NCI-H1436 (cell line): ENCODE data around the gene ADCYAP1.

Source experiments
- DNase-seq: peaks from one replicate; lab custom pipeline; 2025; lab: John Stamatoyannopoulos, UW

ADCYAP1 gene

DNA sequence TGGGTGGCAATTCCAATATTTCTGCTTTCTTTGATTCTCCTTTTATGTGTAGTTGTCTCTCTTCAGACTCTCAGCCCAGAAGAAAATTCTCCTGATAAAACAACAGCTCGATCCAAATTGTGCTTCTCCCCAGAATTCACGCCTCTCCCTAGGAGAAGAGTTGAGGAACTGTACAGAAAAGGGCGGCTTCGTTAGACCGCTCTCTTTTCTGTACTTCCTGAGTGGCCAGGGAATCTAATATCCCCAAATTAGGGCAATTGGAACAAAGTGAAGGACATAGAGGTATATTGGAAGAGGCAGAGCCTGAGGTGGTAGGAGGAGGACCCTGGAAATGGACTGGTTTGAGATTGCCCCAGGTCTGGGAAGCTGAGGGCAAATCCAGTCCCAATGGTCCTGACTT lies 5.6 kb downstream of the ADCYAP1 start:
- DNase-seq, result no peak

DNA sequence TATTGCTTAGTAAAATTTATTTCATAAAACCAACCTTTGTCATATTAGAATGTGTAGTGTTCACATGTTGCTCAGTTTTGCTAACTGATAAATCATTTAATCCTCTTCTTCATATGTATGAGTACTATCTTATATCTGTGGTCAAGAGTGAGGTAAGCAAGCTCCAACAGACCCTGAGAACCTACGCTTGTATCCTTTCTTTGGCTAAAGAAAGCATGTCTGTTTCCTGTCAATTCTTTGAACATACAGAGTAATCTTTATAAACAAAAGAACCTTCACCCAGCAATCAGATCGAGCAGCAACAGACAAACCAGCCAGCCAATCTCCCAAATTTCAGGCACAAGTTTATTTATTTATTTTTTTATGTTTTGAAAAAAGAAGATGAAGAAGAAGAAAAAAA lies 6.4 kb downstream of the ADCYAP1 start:
- DNase-seq, result no peak

DNA sequence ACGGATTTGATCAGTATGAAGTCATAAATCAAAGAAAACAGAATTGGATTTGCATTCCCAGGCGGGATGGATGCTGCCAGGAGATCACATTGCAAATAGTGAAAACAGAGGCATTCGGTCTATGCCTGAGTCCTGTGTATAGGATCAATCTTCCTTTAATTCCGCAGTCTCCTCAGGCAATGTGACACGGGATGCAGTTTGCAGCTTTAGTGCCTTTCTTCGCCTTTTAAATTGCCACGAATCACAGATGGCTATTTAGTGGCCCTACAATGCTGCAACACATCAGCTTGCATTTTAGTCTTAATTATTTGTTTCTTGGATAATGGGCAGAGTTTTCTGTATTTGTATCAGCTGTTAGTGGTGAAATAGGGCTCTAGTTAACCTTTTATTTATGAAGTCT lies 6.8 kb downstream of the ADCYAP1 start:
- DNase-seq, result no peak

DNA sequence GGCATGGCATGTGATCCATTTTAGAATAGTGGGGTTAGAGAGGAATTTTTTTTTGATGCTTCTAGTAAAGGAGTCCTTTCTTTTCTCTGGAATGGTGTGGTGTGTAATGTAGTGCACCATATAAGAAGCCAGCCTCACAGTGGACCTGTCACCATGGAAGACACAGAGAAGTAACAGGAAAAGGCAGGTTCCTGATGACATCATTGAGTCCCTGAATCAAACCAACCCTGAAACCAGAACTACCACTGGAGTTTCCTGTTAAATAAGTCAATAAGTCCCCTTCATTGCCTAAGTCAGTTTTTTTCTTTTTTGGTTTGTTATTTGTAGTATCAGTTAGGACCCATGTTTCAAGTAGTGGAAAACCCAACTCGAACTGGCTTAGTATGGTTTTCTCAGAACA lies 11.9 kb downstream of the ADCYAP1 start:
- DNase-seq, result no peak

DNA sequence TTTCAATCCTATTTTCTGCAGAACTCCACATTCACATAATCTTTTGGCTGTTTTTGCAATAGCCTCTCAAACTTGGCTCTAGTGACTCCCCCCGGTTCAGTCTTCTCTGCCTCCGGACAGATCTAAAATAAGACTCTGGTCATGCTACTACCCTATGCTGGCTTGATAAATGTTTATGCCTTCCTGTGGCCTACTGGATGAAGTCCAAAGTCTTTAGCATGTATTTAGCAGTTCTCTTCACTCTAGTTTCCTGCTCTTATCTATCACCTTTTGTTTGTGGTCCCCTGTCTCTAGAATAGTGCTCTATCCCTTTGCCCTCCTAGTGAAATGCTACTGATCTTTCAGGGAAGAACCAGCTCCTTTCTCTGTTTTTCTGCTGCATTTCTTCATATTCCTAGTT lies 14.4 kb downstream of the ADCYAP1 start:
- no peak for DNase-seq

DNA sequence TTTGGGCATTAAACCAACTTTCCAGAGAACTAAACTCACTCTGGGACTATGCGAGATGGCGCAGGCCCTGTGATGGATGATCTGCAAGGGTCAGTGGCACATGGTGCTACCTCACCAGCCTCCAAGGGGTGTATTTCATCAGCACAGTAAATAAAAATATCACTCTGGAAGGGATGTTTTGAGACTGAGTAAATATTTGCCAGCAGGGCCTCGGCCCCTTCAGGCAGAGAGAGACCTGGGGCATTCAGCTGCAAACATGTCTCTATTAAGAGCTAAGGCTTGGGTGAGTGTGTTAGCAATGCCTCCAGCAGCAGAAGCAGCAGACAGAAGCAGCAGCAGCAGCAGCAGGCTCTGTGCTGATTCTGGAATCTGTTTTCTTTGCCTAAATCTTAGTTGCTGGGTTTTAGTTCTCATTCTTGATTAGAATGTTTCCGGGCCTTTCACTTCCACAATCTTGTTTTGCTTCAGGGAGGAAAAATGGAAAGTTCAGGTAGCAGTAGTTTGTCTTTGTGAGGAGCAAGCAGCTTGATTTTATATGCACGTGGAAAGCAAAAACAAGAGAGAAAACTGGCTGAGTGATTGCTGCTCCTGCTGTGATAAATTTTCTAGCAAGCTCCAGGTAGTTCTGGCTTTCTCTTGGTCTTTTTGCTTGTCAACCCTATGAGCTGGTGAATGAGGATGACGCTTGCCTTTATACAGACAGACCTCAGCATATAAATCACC lies 18.6 kb downstream of the ADCYAP1 start:
- no peak for DNase-seq

DNA sequence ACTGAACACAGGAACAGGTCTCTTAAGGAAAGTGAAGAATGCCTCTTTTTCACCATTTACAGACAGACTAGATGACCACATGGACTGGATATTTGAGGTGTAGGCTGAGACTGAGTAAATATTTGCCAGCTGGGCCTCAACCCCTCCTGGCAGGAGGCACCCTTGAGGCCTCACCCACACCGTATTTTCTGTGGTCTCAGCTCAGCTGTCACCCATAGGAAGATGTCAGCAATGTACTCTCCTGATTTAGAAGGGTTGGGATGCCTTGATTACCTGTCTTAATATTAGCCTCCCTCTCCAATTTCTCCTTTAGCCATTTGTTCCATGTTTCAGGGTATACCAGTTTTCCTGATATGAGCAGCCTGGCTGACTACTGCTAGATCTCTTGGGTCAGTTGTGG lies 20.3 kb downstream of the ADCYAP1 start:
- DNase-seq, result no peak

DNA sequence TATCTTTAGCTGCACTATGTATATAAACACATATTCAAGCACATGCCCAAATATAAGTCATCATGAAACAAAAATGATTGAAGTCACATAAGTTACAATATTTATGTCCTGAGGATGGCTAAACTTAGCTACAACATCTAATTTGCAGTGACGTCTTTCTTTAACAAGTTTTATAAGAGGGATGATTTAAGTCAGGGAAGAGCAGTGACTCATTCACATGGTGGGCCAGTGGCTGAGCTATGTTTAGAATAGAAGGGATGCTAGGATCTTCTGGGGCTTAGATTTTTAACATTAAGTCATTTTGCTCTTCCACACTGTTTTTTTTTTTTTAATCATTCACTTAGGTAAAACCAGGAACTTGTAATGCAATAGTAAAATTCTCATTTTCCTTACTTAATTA lies 22.3 kb downstream of the ADCYAP1 start:
- DNase-seq, result no peak

DNA sequence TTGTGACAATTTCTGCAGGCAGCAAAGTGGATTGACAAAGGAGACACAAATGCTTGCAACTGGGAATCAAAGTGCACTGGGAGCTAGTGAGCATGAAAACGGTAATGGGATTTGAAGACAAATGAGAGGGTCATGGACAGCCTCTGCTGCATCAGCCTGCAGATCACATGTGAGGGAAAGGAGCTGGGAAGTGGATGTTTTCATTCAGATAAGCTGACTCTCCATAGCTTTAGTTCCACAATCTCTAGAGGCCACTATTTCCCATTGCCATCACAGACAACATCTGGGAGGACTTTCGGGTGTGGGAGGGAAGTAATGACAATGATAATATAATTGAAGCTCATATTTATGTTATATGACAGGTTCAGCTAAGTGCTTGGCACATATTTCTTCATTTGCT lies 28.4 kb downstream of the ADCYAP1 start:
- DNase-seq, result no peak

DNA sequence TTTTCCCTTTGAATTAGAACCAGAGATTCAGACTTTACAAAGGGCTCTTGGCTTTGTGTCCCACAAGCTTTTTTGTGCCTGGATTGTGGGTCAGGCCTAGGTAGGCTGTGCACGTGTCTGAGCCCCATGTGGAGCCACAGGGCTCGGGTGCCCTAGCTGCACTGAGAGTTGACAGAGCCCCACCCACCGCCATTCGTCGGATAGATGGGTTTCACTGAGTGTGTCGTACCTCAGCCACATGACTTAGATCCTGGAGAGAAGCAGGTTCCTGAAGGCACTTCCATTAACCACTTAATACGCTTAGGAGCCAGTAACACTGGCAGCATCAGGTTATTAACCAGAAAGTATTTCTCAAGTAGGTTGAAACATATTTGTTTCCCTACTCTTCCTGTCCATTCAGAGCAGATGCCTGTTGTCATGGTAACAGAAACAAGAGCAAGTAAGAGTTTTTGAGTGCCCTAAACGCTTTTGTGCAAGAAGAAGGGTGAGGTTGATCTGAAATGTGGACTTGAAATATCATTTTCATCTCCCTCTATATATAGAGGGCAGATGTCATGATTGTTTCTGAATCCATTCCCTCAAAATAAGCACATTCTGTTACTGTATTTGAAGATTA lies 30.0 kb downstream of the ADCYAP1 start:
- peak; percentile 14 for DNase-seq

DNA sequence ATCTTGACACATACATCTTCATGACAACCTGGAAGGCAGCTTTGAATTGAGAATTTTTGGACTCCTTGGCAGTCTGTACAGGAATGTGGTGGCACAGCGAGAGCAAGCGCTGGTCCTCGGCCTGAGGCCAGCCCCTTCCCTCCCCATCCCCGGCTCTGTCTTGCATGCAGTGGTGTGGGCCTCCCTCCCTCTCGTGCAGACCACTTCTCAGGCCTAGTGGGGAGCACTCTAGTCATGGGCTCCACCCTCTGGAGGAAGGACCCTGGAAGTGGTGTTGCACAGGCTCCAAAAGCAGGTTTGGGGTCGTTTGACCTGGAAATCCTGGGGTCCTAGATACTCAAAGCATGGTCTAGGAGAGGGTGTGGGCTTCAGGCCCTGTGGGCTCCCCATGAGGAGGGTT lies 32.3 kb downstream of the ADCYAP1 start:
- DNase-seq, result no peak

DNA sequence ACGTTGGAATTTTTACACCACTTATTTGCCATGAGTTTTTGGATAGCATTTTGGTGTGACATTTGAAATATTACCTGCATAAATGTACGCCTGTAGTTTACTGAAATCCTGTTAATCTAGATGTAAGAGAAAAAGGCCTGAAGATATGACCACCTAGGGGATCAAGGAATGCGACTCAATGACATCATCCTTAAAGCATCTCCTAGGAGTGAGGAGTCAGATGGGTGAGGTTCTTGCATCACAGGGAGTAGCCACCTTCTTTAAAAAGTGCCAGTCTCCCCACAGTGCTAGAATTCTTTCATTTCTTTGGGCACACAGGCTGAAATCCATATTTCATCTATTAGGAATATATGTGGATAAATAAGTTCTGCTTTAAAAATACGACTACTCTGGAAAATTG lies 34.5 kb downstream of the ADCYAP1 start:
- DNase-seq, result no peak

DNA sequence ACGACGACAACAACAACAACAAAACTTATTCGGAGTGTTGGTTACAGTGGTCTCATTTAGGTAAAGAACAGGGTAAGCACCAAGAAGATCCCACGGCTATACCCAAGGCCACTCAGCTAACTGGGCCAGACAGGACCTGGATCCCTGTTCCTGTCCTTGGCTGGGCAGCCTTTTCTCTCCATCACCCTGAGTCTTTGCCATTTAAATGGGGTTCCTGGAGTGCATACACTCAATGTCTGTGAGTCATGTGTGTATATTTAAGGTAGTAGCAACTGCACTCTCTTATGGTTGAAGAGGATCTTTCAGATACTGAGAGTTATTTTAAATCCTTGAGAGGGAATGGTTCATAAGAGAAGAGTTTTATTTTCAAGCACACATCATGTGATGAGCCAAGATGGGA lies 35.3 kb downstream of the ADCYAP1 start:
- DNase-seq, result no peak

DNA sequence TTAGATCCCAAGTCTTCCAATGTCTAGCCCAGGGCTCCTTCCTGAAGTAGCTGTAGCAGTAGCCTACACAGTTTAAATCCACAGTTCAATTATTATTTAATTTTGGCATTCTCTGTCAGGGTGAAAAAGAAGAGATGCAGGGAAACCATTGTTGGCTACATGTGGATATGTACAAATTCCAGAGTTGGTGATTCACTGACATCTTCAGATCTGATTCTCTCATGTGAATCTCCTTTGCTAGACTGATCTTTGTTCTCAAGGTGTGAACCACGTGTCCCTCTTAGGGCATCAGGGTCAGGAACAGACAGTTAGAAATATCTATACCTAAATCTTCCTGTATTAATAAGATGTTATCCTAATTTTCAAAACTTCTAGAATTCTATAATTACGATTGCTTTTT lies 36.7 kb downstream of the ADCYAP1 start:
- no peak for DNase-seq

DNA sequence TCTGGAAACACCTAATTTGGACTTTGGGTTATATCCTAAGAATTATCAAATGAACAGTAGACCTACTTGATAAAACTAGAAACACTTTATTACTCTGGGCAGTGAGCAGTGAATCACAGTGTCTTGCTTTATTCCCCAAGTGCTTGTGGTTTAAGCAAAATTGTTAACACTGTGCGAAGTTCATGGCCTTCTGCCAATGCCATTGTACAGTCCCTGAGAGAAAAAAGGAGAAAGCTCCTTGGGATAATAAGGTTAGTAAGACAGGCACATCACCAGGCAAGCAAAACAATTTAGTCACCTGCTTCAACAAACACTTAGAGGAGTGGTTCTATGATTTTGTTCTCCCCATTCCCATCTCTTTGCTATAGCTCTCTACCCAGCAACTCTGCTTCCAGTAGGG lies 39.8 kb downstream of the ADCYAP1 start:
- DNase-seq, result no peak

DNA sequence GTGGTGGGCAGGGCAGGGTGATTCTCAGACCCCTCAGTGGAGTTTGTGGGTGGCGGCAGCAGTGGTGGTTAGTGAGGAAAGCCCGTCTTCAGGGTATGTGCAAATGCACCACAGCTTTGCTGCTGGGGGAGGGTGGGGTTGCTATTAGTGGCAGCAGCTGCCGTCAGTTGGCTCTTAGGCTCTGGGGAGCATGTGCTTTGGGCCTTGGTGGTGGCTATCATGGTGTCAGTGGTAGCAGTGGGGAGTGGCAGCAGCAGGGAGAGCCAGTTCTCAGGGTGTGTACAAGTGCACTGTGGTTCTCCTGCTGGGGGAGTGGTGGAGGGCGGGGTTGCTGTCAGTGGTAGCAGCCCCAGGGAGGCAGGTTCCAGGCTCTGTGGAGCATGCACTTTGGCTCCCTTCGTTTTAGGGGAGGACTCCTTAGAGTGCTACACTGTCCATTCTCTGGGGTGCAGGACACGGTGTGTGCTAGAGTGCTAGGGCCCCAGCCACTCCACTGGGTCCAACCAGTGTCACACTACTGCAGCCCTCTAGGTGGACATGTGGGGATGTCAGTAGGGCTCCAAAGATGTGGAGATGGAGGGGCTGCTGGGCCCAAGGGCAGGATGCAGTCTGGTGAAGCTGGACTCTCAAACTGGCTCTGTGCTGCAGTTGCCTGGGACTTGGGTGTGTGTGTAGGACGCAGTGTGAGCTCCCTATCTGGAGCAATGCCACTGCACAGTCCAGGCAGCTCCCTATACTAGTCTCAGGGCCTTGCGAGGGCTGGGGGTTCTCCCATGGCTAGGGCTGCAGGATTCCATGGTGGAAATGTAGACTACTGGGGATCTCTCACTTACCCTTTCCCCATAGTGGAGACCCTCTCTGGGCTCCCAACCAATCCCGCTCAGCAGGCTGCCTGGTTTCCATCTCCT lies 45.3 kb downstream of the ADCYAP1 start:
- DNase-seq, result no peak

DNA sequence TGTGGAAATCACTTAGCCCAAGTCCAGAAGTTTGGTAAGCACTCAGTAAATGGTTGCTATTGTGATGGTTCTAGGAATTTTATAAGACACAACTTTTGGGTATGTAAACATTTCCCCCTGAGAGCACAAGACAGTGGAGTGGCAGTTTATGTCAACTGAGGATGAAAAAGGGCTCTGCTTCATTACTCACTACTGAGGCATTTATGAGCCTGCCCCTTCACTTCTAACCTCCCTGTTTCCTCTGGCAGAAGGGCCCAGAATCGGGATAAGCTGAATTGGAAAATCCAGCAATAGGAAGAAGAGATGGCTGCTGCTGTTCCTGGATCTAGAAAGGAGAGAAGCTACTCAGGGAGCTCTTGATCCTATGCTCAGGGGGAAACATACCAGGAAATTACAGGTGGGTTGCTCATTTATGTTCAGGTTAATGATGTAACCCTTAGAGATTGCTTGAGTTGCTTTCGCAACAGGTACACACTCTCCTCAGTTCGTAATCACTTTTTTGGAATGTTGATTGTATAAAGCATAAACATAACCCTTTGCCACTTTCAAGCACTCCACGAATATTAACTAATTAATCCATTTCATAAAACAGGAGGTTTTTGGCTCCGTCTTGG lies 46.3 kb downstream of the ADCYAP1 start:
- DNase-seq, result no peak

DNA sequence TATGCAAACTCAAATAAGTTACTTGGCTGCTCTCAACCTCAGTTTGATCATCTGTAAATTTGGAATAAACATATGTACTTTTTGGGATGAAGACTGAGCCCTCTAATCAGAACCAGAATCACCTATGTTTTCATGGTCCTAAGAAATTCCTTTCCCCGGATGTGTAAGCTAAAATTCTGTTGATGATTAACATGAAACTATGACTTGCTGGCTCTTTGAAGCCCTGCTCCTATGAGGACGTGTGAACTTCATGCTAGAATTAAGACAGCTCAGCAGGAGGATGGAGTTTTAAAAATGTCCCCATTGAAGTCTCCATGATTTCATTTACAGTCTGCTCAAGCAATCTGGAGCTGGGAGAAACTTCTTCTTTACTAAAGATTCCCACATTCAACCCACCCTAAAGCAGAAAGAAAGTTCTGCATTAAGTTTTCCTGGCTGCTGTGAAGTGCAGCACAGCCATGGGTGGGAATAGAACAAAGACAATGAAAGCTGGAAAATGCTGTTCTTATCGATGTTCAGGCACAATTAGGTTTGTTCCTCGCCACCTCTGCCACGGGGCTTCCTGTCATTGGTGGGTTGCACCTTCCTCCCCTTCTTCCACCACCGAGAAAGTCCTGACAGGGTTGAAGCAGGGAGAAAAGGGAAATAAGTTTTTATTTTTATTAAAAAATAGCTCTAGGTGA lies 50.9 kb downstream of the ADCYAP1 start:
- no peak for DNase-seq

DNA sequence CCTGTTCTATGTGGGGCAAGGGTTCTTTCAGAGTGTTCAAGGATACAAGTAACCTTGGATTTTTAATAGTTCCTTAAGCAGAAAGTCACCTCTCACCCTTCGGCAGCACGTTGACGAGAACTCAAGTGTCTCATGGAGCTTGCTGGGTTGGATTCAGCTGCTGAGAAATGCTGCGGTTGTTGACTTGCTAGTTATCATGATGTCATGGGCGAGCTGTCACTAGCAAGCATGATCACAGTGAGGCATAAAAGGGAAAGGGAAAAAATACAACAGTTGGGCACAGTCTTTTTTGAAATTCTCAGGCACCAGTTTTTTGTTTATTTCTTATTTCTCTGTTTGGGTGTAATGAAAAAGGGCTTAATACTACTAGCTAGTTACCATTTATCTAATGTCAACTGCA lies 53.2 kb downstream of the ADCYAP1 start:
- no peak for DNase-seq

DNA sequence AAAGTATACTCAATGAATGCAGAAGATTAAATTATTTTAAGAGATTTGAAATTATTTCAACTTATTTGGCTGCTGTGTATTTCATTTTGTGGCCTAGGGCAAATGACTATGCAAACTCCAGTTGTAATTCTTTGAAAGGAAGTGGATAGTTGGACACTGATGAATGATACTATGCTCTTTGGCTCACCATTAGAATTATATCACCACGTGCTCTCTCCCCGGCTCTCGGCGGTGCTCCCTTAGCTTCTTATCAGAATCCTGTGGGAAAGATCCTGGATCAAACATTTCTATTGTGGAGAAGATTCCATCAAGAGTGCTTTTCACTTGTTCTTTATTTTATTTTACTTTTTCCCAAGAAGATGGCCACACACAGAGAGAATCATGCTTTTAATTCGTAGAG lies 55.2 kb downstream of the ADCYAP1 start:
- DNase-seq, result no peak
